ENCODE results near the gene ACTRT3.
"Not testable (repeated sequence)": the region's sequence is repeated elsewhere in the genome, so short reads cannot be mapped to it uniquely, and the experiment has no call there.

Gene ACTRT3

GRCh38 chr3:169772897-169773816, 3.8 kb upstream of the ACTRT3 start, which contains the start of gene MYNN:
Gene MYNN (plus strand): TSS chr3:169773396. CDS start chr3:169774296, 900 bp downstream.
- DNase-seq (ENCODE audit: low read depth, low spot score) = peak; percentile 93

GRCh38 chr3:169772305-169772896, 3.0 kb upstream of the ACTRT3 start:
- DNase-seq (ENCODE audit: low read depth, low spot score) = peak; percentile 80

- DNase-seq (ENCODE audit: low read depth, low spot score) = peak; percentile 89
Measured at GRCh38 chr3:169771497-169772304, 2.3 kb upstream of the ACTRT3 start.

- peak; percentile 95 for DNase-seq (ENCODE audit: low read depth, low spot score)
Measured at GRCh38 chr3:169764882-169765612, 4.3 kb downstream of the ACTRT3 start, which contains the start of gene TERC. Gene TERC (minus strand): TSS chr3:169765060.

GRCh38 chr3:169764312-169764881, 5.0 kb downstream of the ACTRT3 start:
- no peak for DNase-seq (ENCODE audit: low read depth, low spot score)

- DNase-seq (ENCODE audit: low read depth, low spot score) = no peak
Measured at GRCh38 chr3:169760479-169760878, 8.9 kb downstream of the ACTRT3 start.

GRCh38 chr3:169759256-169759655, 10.1 kb downstream of the ACTRT3 start:
- no peak for DNase-seq (ENCODE audit: low read depth, low spot score)

GRCh38 chr3:169758359-169758994, 10.9 kb downstream of the ACTRT3 start:
- no peak for DNase-seq (ENCODE audit: low read depth, low spot score)

- DNase-seq (ENCODE audit: low read depth, low spot score) = no peak
Measured at GRCh38 chr3:169755488-169755887, 13.9 kb downstream of the ACTRT3 start.

- no peak for DNase-seq (ENCODE audit: low read depth, low spot score)
Measured at GRCh38 chr3:169754711-169755110, 14.7 kb downstream of the ACTRT3 start.

GRCh38 chr3:169751875-169752274, 17.5 kb downstream of the ACTRT3 start:
- no peak for DNase-seq (ENCODE audit: low read depth, low spot score)

GRCh38 chr3:169750665-169751064, 18.7 kb downstream of the ACTRT3 start:
- DNase-seq (ENCODE audit: low read depth, low spot score) = no peak

GRCh38 chr3:169748670-169749069, 20.7 kb downstream of the ACTRT3 start:
- no peak for DNase-seq (ENCODE audit: low read depth, low spot score)

GRCh38 chr3:169746924-169747323, 22.4 kb downstream of the ACTRT3 start:
- no peak for DNase-seq (ENCODE audit: low read depth, low spot score)

- no peak for DNase-seq (ENCODE audit: low read depth, low spot score)
Measured at GRCh38 chr3:169744366-169745054, 24.9 kb downstream of the ACTRT3 start.

GRCh38 chr3:169739067-169739466, 30.3 kb downstream of the ACTRT3 start:
- DNase-seq (ENCODE audit: low read depth, low spot score) = no peak

GRCh38 chr3:169731857-169732256, 37.5 kb downstream of the ACTRT3 start:
- not testable (repeated sequence) for DNase-seq (ENCODE audit: low read depth, low spot score)

GRCh38 chr3:169722724-169723123, 46.6 kb downstream of the ACTRT3 start:
- DNase-seq (ENCODE audit: low read depth, low spot score) = no peak

GRCh38 chr3:169718415-169718814, 50.9 kb downstream of the ACTRT3 start:
- DNase-seq (ENCODE audit: low read depth, low spot score) = not testable (repeated sequence)

All from ELF-1 (cell line).